Measurements from ENCODE around the gene PPP6R1.
"Not testable (repeated sequence)": the region's sequence is repeated elsewhere in the genome, so short reads cannot be mapped to it uniquely, and the experiment has no call there.

Gene PPP6R1

DNA sequence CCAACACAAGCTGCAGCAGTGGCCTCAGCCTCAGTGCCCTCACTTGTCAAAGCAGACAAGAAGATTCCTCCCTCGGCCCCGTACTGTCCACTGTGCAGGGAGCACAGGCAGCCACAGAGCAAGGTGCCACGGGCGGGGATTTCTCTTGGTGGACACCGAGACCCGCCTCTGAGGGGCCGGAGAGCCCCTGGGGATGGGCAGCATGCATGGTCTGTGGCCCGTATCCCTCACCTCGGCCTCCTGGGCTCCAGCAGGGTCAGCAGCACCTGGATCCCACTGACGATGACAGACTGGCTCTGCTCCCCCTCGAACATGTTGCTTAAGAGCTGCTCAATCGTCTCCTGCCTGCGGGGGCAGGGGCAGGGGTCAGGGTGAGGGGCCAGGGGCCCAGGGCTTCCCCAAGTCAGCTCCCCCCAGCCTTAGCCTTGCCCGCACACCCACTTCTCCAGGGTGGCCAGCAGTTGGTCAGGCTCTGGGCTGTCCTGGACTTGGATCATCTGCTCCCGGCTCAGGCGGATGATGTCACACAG lies 16.8 kb downstream of the PPP6R1 start:
- DNase-seq: no peak

DNA sequence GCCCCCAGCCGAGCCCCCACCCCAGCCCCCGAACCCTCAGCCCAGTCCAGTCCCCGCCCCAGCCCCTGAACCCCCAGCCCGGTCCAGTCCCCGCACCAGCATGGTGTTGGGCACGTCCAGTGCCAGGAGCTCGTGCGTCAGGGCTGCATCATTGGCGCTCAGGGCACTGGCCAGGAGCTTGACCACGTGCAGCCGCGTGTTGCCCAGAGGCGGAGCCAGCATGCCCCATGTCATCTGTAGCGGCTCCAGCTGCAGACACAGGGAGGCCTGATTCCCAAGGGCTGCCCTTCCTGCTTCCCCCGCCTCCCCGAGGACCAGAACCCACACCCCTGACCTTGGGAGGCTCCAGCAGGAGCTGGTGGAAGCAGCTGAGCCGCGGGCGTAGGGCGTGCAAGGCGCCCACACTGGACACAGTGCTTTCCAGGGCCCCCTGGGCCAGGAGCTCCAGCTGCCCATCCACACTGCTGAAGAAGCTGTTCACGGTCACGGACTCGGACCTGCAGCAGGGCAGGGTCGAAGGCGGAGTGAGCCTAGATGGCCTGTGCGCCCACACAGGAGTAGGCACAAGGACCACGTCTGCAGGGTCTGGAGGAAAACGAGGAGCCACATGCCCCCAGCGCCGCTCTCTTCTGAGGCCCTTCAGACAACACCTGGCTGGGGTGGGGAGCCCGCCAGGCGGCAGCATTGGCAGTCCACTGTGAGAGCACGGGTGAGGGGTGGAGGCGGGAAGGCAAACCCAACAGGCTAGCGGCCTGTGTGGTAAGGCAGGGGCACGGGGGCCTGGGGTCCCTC lies 17.5 kb downstream of the PPP6R1 start:
- no peak for DNase-seq

DNA sequence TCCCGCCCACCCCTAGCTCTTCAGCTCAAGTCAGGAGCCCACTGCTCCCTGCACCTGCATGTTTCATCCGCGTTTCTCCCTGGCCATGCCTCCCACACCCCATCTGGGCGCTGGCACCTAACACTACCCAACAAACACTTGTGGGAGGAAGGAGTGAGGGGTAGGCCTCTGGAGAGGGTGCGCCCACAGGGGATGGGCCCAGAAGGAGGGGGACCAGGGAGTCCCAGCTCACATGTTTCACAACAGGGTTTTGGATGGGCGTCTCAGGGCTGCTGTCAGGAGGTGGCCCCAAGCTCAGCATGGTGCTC lies 18.1 kb downstream of the PPP6R1 start:
- DNase-seq: no peak

GRCh38 chr19:55239004-55239403 lies 19.8 kb downstream of the PPP6R1 start:
- DNase-seq: no peak

DNA sequence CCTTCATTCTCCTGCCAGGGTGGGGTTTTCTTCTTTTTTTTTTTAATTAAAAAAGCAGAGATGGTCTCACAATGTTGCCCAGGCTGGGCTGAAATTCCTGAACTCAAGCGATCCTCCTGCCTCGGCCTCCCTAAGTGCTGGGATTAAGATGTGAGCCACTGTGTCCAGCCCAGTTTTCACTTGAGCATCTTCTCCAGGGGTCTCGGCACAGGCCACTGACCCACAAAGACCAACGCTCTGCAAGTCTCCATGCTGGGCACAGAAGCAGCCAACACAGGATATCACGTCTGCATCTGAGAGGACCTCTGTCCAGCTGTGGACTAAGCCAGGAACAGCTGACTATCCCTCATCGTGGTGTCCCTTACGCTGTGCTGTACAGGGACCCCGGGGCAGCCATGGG lies 20.8 kb downstream of the PPP6R1 start:
- DNase-seq: no peak

DNA sequence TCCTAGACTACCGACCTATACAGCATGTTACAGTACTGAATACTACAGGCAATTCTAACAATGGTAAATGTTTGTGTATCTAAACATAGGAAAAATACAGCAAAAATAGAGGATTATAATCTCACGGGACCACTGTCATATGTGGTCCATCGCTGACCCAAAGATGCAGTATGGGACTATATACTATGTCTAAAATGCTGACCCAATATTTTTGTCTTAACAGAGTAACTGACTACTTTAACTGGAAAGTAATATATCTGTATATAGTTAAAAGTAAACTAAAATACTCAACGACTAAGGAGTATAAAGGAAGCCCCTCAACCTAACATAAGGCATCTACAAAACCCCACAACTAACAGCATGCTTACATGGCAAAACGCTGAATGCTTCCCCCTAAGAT lies 25.8 kb downstream of the PPP6R1 start:
- no peak for DNase-seq

DNA sequence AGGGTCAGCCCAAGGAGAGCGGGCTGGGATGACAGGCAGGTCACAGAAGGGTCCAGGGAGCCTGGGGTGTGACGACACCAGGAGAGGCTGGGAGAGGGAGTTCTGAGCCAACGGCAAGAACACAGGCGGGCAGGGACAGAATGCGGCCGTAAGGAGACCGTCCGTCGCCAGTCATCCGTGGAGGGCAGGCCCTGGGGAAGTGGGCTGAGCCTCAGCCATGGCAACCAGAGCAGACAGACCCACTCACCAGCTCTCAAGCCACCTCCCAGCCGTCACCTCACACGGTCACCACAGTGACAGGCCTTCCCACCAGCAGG lies 26.6 kb downstream of the PPP6R1 start:
- no peak for DNase-seq

DNA sequence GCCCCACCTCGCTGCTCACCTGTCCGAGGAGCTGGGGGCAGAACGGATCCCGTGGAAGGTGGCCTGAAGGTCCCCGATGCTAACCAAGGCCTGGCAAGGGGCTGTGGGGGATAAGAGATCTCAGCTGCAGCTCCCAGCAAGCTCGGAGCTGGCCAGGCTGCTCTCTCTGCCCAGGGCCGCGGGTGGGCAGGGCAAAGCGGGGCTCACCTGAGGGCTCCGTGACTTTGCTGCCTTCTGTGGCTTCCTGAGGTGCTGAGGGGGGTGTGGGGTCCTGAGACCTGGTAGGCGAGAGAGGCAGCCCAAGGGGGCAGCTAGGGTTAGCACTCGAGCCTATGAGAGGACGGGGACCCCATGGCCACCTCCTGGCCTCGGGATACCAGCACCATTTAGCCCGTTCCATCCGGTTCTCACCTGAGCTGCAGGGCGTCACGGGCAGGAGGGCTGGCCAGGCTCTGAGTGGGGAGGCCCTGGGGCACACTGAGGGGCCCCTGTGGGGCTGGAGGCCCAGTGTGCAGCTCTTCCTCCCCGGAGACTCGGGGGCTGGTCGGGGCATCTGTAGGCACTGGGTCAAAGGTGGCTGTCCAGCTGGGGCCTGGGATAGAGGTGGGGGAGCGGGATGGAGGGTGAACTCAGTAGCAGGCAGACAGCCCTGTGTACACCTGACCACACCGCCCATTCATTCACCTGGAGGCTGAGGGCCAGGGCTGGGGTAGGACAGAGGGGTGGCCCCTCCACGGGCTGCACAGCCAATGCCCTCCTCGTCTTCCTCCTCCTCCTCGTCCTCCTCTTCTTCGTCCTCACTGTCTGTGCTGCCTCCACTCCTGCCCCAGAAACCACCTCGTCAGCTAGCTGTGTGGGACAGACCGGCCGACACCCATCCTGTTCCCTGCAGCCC lies 27.2 kb downstream of the PPP6R1 start:
- no peak for DNase-seq

DNA sequence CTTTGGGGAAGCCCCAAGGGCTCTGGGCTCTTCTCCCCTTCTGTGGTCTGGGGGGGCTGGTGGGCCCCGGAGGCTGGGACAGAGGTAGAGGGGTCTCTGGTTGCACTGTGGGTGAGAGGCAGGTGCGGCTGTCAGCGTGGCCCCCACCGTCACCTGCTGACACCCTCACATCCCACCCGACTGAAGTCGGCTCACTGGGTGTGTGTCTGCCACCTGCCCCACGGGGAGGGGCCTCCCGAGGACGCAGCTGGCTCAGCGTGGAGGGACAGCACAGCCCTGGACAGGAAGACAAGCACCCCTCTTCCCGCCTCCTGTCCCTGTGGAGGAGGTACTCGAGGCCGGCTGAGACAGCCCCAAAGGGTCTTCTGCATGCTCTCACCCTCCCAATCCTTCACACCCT lies 28.0 kb downstream of the PPP6R1 start:
- no peak for DNase-seq

GRCh38 chr19:55230329-55230728 lies 28.5 kb downstream of the PPP6R1 start:
- no peak for DNase-seq

DNA sequence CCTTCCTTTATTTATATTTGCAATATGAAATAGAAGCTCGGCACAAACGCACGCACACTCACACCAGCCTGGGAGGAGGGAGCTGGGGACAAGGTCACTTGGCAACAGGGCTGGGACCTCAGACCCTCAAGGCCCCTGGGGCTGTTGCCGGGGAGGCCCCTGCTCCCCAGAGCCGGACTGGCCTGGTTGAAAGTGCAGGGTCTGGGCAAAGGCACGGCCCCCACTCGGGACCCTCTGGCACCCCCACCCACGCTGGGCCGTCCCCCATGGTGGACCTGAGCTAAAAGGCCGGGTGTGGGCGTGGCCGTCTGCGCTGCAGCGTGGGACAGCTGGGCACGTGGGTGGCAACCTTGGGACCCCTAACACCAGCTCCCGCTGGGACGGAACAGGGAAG lies 29.0 kb downstream of the PPP6R1 start:
- DNase-seq: no peak

GRCh38 chr19:55229145-55229788 lies 29.6 kb downstream of the PPP6R1 start:
- DNase-seq: no peak

GRCh38 chr19:55228403-55229031 lies 30.3 kb downstream of the PPP6R1 start, which contains the start of gene TMEM86B:
TSS of gene TMEM86B (minus strand) at chr19:55228763. CDS start at chr19:55228741, 22 bp downstream.
- DNase-seq: no peak

DNA sequence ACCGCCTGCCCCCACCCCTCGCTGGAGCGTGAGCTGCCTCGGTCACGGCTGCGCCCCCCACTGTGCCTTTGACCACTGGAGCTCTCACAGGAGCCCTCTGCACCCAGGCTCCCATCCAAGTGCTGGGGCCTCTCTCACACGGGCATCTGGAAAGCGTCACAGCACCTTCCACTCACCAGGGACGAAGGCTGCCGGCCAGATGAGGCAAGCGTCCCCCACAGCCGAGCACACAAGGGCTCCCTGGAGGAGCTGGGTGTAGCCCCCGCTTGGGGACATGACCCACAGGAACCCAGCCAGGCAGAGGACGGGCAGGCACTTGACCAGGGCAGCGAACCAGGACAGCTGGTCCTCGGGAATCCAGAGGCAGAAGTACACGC lies 30.8 kb downstream of the PPP6R1 start:
- no peak for DNase-seq

DNA sequence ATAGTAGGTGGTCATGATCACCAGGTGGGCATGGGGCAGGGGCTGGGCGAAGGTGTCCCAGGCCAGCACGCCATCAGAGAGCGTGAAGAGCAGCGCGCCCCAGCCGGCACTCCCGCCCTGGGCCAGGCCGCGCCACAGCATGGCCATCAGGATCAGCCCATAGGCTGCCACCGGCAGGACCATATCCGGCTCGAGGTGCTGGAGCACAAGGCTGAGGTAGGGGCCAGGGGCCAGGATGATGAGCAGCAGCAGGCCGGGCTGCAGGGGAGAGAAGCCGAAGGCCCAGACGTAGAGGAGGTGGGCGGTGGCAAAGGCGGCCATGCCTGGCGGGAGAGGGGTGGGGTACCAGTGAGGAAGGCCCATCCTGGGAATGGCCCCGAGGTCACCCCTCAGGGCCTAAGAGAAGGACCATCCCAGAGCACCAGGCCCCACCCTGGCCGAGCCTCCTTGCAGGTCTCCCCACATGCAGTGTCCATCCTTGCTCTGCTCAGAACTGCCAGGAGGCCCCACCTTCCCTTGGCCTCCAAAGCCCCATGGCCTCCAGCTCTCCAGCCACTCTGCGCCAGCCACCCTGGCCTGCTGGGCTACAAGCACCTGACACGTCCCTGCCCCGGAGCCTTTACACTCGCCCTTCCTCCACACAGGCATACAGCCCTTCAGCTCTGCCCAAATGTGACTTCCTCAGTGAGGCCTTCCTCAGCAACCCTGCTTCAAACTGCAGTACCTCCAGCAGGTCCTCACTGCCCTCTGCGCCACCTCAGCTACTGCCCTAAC lies 31.4 kb downstream of the PPP6R1 start:
- DNase-seq: no peak

- no peak for DNase-seq
Observed at GRCh38 chr19:55226788-55227187, 32.0 kb downstream of the PPP6R1 start.

- no peak for DNase-seq
Observed at GRCh38 chr19:55226273-55226672, 32.5 kb downstream of the PPP6R1 start.

DNA sequence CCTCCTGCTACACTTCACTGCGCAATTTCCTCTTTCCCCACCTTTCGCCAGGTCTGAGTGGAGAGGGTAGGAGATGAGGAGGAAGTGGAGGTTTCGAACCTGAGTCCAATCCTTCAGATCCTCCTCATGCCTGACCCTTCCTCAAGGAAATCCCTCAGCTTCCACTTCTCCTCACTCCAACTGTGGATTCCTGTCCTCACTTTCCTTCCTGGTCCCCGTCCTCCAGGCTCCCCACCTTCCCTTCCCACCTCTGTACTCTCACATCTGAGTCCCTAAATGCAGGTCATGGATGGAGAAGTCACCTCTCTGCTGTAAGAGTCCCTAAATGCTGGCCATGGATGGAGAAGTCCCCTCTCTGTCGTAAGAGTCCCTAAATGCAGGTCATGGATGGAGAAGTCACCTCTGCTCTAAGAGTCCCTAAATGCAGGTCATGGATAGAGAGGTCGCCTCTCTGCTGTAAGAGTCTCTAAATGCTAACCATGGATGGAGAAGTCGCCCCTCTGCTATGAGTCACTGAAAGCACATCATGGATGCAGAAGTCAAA lies 33.3 kb downstream of the PPP6R1 start:
- no peak for DNase-seq

DNA sequence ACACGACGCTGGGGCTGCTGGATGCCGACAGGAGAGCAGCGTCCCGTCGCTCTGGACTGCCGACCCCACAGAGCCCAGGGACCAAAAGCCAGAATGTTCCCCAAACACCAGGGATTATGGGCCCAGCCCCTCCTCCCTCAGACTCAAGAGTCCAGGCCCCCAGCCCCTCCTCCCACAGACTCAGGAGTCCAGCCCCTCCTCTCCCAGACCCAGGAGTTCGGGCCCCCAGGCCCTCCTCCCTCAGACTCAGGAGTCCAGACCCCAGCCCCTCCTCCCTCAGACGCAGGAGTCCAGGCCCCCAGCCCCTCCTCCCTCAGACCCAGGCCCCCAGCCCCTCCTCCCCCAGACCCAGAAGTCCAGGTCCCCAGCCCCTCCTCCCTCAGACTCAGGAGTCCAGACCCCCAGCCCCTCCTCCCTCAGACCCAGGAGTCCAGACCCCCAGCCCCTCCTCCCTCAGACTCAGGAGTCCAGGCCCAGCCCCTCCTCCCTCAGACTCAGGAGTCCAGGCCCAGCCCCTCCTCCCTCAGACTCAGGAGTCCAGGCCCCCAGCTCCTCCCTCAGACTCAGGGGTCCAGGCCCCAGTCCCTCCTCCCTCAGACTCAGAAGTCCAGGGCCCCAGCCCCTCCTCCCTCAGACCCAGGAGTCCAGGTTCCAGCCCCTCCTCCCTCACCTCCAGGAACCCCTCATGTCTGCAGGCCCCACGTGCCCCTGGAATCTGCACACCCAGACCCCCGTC lies 34.0 kb downstream of the PPP6R1 start:
- DNase-seq: not testable (repeated sequence)

- no peak for DNase-seq
Observed at GRCh38 chr19:55224038-55224665, 34.7 kb downstream of the PPP6R1 start.
